RPMI8226 (cell line): ENCODE data around the gene MRC1.

Experiments
- DNase-seq: peaks from one replicate; pipeline ENCODE4 v3.0.0-alpha.2; 2015

MRC1 gene

DNA sequence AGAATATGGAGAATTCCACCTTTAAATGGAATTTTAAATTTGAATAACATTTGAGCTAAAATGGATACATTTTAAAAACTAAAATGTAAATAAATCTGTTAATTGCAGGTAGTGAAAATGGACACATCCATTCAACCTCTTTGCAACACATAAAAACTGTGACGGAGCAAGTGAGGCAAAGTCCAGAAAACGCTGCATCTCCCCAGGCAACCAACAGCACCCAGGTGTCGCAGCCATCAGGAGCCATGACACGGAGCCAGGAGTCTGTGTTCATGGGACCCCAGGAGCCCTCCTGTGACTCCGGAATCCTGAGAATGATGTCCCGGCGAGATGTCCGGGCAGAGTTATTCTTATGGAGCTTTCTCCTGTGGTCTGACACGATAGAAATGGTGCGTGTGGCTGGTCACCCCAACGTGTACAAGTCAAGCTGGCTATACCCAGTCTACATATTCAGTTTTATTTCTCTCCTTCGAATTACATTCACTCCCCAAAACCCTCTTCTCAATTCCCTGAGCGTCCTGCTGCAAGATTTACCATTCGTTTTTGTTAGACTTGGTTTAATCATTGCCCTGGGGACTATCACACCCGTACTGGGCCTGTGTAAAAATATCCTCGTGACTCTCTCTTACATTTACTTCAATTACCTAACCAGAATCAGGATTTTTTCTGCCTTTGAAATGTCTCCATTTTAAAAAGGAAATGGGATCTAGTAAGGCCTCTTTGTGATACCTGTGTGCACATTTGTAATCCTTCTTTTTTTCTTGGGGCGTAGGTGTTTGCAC lies 13.1 kb upstream of the MRC1 start:
- DNase-seq: no peak

DNA sequence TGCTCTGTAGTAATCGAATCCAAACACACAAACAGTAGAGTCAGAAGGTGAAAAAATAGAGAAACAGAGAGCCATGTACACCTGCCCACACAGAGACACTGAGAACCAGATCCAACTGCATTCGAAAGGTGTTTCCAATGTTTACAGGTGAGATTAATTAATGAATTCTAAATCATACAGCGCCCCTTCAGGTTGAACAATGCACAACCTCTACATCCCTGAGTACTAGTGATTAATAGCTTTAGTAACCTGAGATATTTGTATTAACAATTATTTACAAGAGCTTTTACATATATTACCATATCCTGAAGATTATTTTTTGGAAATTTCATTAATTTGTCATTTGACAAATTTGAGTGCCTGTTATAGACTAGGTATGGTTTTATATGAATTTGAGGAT lies 7.6 kb upstream of the MRC1 start:
- no peak for DNase-seq

DNA sequence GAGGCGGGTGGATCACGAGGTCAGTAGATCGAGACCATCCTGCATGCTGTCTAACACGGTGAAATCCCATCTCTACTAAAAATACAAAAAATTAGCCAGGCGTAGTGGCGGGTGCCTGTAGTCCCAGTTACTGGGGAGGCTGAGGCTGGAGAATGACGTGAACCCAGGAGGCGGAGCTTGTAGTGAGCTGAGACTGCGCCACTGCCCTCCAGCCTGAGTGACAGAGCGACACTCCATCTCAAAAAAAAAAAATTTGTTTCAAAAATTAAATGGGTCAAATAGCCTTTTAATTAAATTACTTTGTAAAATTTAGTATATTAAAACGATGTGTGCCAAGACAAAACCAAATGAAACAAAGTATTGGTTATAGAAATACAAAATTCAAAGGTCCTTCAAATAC lies 6.8 kb upstream of the MRC1 start:
- DNase-seq: no peak

- DNase-seq: no peak
These were observed 6.2 kb upstream of the MRC1 start for GRCh38 chr10:17802976-17803375.

- no peak for DNase-seq
These were observed 3.8 kb upstream of the MRC1 start for GRCh38 chr10:17805330-17805729.

GRCh38 chr10:17805921-17806577 lies 3.1 kb upstream of the MRC1 start:
- peak; percentile 67 for DNase-seq

- no peak for DNase-seq
These were observed 2.2 kb downstream of the MRC1 start for GRCh38 chr10:17811146-17811865.

- no peak for DNase-seq
These were observed 5.8 kb downstream of the MRC1 start for GRCh38 chr10:17814973-17815372.

- no peak for DNase-seq
These were observed 7.1 kb downstream of the MRC1 start for GRCh38 chr10:17816199-17816598.

DNA sequence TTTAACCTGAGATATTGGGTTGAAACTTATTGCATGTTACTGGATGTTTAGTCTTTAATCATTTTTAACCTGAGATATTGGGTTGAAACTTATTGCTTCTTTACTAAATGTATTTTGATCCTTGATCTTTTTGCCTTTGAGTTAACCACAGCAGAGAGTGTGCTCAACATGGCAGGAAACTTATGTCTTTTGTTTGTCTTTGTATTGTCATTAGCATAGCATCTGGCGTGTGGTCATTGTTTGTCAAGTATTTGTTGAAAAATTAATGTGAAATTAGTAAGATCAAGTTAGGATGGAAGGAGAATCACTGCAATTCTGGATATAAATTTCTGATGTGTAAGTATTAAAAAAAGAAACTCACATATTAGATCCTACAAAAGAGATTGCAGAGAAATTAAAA lies 8.2 kb downstream of the MRC1 start:
- DNase-seq: no peak

DNA sequence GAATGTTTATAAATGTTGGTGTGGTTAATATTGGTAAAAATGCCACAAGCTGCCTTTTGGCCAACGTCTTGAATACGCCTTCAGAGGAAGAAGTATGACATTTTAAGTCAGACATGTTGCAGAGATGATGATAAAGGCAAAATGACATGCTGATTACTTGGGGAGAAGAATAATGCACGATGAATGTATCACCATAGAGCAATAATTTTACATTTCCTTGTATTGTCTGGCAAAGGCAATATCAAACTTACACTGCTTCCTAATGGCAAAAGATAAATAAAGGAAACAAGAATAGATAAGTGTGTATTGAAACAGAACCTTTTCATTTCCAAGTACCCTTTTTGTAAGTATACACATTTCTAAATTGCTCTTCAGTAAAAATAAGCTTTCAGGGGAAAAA lies 8.6 kb downstream of the MRC1 start:
- no peak for DNase-seq

- DNase-seq: no peak
These were observed 10.7 kb downstream of the MRC1 start for GRCh38 chr10:17819836-17820235.

DNA sequence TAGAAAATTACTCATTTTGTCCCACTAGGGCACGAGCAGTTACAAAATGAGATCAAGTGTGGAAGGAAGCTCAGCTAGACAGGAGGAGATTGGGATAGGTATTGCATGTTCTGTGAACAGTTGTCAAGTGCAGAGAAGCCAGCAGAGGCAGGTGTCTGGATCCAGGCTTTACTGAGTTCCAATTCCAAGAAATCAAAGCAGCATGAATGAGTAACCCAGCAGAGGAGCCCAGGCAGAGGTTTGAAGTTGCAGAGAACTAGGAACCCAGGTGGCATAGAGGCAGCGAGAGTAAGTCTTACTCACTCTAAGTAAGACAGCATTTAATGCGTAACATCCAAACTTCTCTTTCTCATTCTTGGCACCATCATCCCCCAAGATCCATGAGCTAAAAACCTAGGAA lies 11.8 kb downstream of the MRC1 start:
- no peak for DNase-seq

DNA sequence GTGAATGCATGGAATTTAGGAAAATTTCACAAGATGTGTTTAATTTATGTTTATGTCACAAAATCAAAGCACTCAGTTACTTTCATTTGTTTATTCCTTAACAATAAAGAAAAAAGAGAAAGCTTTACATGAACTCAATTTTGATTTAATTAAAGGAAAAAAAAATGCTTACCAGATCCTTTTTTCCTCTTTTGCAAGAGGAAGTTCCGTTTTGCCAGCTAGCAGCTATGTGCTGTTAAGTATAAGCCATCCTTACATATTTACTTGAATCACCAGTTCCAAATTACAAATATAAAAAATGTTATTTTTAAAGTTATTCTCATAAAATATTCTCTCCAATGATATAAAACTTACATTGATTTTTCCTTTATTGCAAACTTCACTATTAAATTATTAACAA lies 12.7 kb downstream of the MRC1 start:
- no peak for DNase-seq

GRCh38 chr10:17831341-17831740 lies 22.2 kb downstream of the MRC1 start:
- no peak for DNase-seq

DNA sequence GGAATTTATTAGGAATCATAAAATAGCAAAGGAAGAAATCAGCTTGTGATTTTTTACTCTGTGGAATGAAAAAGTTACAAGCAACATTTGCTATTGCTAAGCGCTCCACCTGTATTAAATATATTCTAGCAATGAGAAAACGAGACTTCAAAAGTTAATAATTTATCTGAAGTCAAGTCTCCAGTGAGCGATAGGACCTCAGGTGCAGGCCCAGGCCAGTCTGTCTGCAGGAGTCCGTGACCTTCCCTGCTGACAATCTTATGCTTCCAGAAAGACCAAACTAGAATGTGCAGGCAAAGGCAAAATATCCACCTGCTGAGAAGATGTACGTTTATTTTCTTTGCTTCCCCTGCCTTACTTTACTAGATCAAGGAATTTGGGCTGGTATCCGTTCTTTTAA lies 22.7 kb downstream of the MRC1 start:
- no peak for DNase-seq

GRCh38 chr10:17833656-17834055 lies 24.5 kb downstream of the MRC1 start:
- no peak for DNase-seq

DNA sequence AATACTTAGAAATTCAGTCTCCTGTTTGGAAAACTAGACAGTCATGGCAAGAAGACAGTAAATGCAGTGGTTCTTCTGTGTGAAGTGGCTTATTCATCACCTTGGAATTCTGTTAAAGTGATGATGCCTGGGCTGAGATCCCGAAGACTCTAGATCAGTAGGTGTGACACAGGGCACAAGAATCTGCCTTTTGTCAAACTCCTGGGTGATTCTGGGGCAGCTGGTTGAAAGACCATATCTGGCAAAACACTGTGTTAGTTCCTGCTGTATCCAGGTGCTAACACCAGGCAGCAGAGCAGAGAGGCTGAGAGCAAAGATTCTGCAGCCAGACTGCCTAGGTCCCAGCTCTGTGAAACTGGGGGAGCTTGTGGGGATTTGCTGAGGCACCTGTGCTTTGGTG lies 26.5 kb downstream of the MRC1 start:
- peak; percentile 15 for DNase-seq

GRCh38 chr10:17836942-17837341 lies 27.8 kb downstream of the MRC1 start:
- DNase-seq: no peak

DNA sequence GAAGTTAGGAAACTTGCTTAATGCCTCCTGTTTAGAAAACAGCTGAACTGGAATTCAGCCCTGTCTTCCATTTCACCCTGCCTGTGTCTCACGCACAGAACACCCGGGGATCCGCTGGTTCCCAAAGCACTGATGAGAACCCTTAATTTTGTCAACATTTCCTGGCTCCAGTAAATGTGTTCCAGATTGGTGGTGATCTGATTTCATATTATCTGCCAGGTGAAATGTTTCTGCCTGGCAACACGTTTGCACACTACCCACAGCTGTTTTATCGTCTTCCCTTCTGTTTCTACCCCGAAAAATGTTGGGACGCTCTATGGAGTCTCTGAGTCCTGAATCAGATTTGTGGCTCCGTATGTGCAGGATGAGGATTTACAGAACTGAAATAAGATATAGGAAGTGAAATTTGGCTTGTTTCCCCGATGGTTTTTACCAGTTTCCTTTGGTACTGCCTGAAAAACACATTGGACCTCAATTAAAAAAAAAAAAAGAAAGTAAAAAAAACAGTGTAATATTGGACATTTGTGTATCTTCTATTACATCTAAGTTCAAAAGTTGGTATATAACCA lies 29.0 kb downstream of the MRC1 start:
- DNase-seq: peak; percentile 54

GRCh38 chr10:17841050-17841449 lies 31.9 kb downstream of the MRC1 start:
- DNase-seq: no peak

DNA sequence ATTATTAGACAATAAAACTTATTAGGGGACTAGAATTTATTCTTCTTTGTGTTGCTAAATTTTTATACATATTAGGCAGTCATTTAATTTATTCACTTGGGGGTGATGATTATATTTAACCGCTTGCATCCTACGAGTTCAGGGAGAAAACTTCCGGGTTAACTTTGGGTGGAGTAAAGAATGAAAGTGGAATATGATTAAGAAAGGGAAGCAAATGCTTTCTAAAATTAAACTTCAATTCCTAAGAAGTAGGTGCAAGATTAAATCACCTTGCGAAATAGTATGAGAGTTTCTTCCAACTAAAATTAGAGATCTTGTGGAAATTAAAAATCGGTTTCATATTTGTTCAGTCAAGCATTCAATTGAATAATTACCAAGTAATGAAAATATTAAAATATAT lies 33.5 kb downstream of the MRC1 start:
- DNase-seq: no peak

DNA sequence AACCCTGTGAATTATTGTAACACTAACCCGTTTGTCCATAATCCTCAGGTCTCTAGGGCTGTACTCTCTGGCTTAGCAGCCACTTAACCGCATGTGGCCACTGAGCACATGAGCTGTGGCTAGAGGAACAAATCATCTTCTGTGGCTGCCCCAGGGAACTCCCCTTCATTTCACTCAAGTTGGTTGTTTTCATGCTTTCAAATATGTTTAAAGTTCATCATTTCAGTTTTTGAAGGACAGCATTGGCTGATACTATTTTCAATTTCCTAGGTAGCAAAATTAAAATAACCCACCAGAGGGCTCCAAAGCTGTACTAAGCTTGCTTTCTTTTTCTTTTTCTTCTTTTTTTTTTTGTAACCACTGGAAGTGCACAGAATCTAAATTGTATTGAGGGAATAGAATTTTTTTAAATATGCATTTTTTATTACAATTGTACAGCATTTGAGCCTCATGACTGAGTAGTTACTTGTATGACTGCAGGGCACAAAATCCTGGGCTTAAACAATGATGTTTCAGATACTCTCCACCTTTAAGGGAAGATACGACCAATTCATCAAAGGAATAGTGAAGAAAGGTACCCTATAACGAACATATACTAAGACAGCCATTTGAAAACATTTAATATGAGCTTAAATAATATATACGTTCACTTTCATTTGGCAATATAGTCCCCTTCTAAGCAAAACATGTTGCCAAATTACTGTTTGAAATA lies 38.6 kb downstream of the MRC1 start:
- peak; percentile 39 for DNase-seq
